ENCODE data around the gene NPVF. TPM values are rescaled to one million over a fixed set of nuclear protein-coding genes. Genes with fewer than 3 reads are reported as not detected.
A peak's percentile ranks its signal among the peaks of the same experiment; 100 is the strongest.

The NPVF gene
- total RNA-seq, 4 donors from 2014 or later: not detected

DNA sequence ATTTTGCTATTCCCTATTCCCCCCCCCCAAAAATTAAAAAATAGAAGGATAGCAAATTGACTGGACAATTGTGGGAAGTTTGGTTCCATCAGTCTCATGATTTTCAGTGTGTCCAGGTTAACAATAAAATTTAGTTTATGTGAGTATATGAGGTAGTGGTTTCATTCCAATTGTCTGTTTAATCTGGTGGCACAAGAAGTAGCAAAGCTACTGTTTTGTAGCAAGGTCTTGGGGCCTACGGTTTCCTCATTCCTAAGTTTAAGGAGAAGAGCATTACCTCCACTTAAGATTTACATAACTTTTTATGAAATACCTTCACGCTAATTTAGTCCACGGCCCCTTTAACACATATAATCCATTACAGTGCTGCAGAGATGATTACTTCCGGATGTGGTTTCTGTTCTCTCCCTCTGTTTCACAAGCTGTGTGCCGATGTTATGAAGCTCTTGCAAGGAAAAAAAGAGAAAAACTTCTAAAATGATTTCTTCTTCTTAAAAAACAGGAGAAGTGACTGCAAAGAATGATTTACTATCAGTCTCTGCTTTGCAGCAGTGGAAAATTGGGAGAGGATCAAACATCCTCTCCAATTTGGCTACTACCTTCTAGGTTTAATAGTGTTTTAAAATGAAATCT is 32.7 kb upstream of the NPVF start:
- Histone ChIP-seq H3K27ac (no peak overlapping the region), H3K4me3 (no peak overlapping the region)

DNA sequence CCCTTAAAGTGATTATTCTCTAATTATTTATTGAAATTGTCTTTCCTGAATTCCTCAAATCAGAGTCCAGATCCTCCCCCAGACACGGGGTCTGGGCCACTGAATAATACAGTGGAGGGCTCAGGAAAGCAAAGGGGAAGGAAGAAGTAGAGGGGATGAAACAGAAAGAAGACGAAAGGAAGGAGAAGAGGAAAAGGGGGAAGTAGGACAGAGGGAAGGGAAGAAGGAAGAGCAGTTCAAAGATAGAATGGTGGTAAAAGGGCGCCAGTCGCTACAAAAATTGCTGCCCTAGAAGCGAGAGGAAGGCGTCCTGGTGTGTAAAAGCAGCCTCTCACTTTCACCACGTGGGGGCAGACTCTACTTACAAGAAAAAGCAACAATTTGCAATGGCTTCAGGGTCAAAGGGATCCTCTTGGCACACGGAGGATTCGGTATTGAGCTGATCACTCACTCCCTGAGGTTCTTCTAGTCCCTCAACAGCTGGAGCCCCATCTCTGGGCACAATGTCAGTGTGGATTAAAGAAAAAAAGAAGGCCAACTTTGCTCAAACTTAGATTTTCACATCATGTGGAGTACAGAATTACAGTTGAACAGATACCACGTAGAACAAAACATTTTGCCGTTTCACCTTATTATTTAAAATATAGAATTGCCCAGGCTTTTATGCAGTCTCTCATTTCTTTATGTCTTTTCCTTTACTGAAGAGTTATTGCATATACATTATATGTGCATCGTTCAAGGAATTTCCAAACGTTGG is 31.4 kb upstream of the NPVF start:
- H3K27me3 ChIP-seq: no peaks in the 10 kb centered on the region
- H3K4me3 ChIP-seq: no peak overlapping the region
- H3K36me3 ChIP-seq: no peaks in the 10 kb centered on the region
- WGBS: 23% methylated on average over 13 of the region's 13 CpGs
- no peaks in the 10 kb centered on the region for H3K9me3 ChIP-seq
- peak; percentile 77 to 81 for DNase-seq (ENCODE audit: low spot score in 2 of 2)
- peaks cover 25% of the 10 kb centered on the region for H3K4me1 ChIP-seq
- no peak overlapping the region for H3K27ac ChIP-seq
- TF ChIP-seq, protein P1, sequence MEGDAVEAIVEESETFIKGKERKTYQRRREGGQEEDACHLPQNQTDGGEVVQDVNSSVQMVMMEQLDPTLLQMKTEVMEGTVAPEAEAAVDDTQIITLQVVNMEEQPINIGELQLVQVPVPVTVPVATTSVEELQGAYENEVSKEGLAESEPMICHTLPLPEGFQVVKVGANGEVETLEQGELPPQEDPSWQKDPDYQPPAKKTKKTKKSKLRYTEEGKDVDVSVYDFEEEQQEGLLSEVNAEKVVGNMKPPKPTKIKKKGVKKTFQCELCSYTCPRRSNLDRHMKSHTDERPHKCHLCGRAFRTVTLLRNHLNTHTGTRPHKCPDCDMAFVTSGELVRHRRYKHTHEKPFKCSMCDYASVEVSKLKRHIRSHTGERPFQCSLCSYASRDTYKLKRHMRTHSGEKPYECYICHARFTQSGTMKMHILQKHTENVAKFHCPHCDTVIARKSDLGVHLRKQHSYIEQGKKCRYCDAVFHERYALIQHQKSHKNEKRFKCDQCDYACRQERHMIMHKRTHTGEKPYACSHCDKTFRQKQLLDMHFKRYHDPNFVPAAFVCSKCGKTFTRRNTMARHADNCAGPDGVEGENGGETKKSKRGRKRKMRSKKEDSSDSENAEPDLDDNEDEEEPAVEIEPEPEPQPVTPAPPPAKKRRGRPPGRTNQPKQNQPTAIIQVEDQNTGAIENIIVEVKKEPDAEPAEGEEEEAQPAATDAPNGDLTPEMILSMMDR (IDR thresholded peaks at IDR 0.05): peak; percentile 73 to 84
- no peak for TF ChIP-seq POLR2A (IDR thresholded peaks at IDR 0.05)
- TF ChIP-seq EP300 (IDR thresholded peaks at IDR 0.05): no peak

More for the DNA sequence above, 32.7 kb upstream of the NPVF start:
- H3K36me3 ChIP-seq: no peaks in the 10 kb centered on the region
- TF ChIP-seq, protein P1 (IDR thresholded peaks at IDR 0.05): no peak
- DNase-seq (ENCODE audit: low spot score in 2 of 2): no peak
- H3K9me3 ChIP-seq: no peaks in the 10 kb centered on the region
- peaks cover 25% of the 10 kb centered on the region for H3K4me1 ChIP-seq
- H3K27me3 ChIP-seq: no peaks in the 10 kb centered on the region
- 13% methylated on average over 5 of the region's 5 CpGs for WGBS

DNA sequence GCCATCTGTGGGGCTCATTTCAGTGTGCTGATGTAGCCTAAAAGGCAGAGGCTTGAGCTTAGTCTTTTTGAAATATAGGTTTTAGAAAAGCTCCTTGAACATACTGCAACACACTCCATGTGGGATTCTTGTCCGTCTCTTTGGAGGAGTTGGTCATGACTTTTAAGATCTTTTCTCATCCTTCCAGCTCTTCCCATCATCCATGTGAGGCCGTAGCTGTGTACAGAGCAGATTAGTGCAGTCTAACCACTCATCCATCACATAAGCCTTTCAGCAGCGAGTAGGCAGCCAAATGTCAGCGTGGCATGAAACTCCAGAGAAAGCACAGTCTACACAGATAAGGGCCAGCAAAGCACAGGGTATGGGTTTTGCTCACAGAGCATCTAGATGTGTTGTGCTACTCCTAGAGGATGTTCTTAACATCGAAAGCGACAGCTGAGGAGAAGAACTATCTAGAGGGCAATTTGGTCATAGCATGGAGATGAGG is 28.1 kb upstream of the NPVF start:
- WGBS: 88% methylated on average over 6 of the region's 6 CpGs
- Histone ChIP-seq H3K4me1 (peaks cover 19% of the 10 kb centered on the region), H3K4me3 (no peak overlapping the region), H3K9me3 (no peaks in the 10 kb centered on the region), H3K27ac (no peak overlapping the region), H3K27me3 (no peaks in the 10 kb centered on the region), H3K36me3 (no peaks in the 10 kb centered on the region)
- DNase-seq (ENCODE audit: low spot score in 2 of 2): no peak
- no peak for TF ChIP-seq POLR2AphosphoS5 (IDR thresholded peaks at IDR 0.05)
- TF ChIP-seq, protein P1 (IDR thresholded peaks at IDR 0.05): no peak
- no peak for TF ChIP-seq EP300 (IDR thresholded peaks at IDR 0.05)
- TF ChIP-seq POLR2A (IDR thresholded peaks at IDR 0.05): no peak

DNA sequence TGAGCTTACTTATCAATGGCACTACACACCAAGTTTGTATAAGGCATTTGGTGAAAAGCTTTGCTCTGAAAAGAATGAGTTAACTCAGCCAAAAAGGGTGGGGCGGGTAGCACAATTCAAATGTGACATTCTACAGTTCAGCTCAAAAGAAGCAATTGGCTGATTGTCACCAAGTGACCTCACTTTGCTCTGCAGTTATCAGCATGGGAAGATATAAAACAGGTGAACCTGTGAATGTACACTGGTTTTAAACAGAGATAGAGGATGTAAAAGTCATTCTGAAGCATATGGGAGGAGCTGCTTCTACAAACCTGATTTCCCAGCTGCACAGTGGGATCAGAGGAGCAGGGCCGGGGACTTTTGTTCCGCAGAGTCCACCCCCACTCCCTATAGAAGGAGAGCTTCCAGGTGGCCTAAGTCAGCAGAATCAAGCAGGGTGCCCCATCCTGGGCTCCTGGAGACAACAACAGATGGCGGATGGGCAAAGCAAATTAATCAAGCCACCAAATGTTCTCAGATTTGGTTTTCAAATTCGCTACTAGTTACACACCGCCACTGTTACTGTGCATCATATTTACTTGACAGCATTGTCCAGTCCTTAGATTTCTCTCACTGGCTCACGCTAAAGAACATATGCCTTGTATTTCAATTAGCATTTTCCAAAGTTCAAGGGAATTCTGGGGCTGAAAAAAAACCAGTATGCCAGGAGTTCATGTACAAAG is 27.5 kb upstream of the NPVF start:
- H3K4me1 ChIP-seq: peaks cover 13% of the 10 kb centered on the region
- H3K36me3 ChIP-seq: no peaks in the 10 kb centered on the region
- H3K4me3 ChIP-seq: no peak overlapping the region
- H3K27ac ChIP-seq: no peak overlapping the region
- 90% methylated on average over 7 of the region's 7 CpGs for WGBS
- no peak for DNase-seq (ENCODE audit: low spot score in 2 of 2)
- no peaks in the 10 kb centered on the region for H3K27me3 ChIP-seq
- H3K9me3 ChIP-seq: no peaks in the 10 kb centered on the region
- no peak for TF ChIP-seq POLR2AphosphoS5 (IDR thresholded peaks at IDR 0.05)
- TF ChIP-seq POLR2A (IDR thresholded peaks at IDR 0.05): no peak
- TF ChIP-seq EP300 (IDR thresholded peaks at IDR 0.05): no peak
- TF ChIP-seq, protein P1 (IDR thresholded peaks at IDR 0.05): no peak

DNA sequence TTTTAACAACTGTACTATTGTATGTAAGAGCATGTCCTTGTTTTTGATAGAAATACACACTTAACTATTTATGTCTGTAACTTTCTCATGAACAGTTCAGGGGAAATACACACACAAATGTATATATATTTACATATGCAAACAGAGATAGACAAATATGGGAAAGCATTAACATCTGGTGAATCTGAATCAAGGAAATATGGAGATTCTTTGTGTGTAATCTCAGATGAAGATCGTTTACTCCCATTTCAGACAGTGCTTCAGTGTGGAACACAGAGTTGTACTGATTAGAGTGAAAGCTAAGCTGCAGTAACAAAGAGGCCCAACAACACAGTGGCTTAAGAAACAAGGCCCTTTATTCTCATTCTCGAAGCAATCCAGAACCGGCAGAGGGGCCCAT is 26.3 kb upstream of the NPVF start:
- peaks cover 3% of the 10 kb centered on the region for H3K4me1 ChIP-seq
- H3K27me3 ChIP-seq: no peaks in the 10 kb centered on the region
- 89% methylated on average over 3 of the region's 3 CpGs for WGBS
- no peaks in the 10 kb centered on the region for H3K9me3 ChIP-seq
- no peak overlapping the region for H3K27ac ChIP-seq
- TF ChIP-seq, protein P1 (IDR thresholded peaks at IDR 0.05): no peak
- no peak for TF ChIP-seq EP300 (IDR thresholded peaks at IDR 0.05)
- TF ChIP-seq POLR2AphosphoS5 (IDR thresholded peaks at IDR 0.05): no peak
- no peak for TF ChIP-seq POLR2A (IDR thresholded peaks at IDR 0.05)
- no peaks in the 10 kb centered on the region for H3K36me3 ChIP-seq
- no peak overlapping the region for H3K4me3 ChIP-seq
- DNase-seq (ENCODE audit: low spot score in 2 of 2): no peak

Measured in suprapubic skin (tissue), 4 donors.